Left renal cortex interstitium (tissue), 4 donors: ENCODE data around the gene MPL. TPM values are rescaled to one million over a fixed set of nuclear protein-coding genes. Genes with fewer than 3 reads are reported as not detected.
"Not testable (repeated sequence)": the region's sequence is repeated elsewhere in the genome, so short reads cannot be mapped to it uniquely, and the experiment has no call there.

ENCODE experiments used
- DNase-seq, 4 donors: peaks; one replicate each; pipeline ENCODE4 v3.0.0-alpha.2; 2013; ENCODE audit warnings: low read depth in 4 of 4, low spot score in 2 of 4, missing footprints in 1 of 4
- polyA plus RNA-seq, 4 donors: library from polyadenylated mRNA; unstranded; fragments of 120-200 nt; gene quantifications; one replicate each; pipeline ENCODE4 v1.2.1, GENCODE V29; 2013; ENCODE audit not compliant: insufficient read length in 4 of 4

The MPL gene
- polyA plus RNA-seq, 4 donors: 0.30 to 1.5 (median 1.0) TPM

DNA sequence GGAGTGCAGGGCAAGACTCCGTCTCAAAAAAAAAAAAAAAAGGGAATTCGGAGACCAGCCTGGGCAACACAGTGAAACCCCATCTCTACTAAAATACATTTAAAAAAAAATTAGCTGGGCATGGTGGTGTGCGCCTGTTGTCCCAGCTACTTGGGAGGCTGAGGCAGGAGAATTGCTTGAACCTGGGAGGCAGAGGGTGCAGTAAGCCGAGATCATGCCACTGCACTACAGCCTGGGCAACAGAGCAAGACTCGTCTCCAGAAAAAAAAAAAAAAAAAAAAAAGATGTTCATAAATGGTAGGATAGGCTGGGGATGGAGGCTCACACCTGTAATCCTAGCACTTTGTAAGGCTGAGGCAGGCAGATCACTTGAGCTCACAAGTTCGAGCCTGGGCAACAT is 32.2 kb downstream of the MPL start:
- DNase-seq: not testable (repeated sequence)

DNA sequence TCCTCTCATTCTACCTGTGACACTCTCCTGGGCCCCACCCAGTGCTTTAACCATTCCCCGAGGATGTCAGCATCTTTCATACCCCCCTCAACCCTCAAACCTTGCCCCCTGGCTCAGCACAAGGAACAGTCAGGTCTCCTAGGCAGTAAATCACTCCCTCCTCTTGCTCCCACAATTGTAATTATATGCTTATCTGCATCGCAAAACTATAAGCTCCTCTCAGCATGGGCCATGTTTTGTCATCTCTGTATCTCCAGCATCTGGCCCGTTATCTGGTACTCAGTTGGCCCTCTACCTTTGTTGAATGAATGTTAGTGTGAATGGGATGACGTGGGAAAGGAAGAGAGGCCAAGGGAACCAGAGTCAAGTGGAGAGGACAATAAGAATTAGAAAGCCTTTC is 32.9 kb downstream of the MPL start:
- no peak for DNase-seq

DNA sequence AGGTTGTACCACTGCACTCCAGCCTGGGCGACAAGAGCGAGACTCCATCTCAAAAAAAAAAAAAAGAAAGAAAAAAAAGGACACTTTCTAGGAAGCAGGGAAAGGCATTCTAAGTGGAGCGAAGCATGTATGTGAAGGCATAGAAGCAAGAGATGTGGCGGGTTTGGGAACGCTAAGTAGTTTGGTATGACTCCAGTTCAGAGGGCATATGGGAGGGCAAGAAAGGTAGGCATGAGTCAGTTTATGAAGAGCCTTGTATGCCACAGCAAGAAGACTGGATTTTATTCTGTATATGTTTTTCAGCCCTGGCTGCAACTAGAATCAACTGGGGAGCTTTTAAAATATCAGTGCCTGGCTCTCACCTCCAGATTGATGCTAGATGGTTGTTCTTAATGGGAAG is 34.6 kb downstream of the MPL start:
- DNase-seq: no peak

DNA sequence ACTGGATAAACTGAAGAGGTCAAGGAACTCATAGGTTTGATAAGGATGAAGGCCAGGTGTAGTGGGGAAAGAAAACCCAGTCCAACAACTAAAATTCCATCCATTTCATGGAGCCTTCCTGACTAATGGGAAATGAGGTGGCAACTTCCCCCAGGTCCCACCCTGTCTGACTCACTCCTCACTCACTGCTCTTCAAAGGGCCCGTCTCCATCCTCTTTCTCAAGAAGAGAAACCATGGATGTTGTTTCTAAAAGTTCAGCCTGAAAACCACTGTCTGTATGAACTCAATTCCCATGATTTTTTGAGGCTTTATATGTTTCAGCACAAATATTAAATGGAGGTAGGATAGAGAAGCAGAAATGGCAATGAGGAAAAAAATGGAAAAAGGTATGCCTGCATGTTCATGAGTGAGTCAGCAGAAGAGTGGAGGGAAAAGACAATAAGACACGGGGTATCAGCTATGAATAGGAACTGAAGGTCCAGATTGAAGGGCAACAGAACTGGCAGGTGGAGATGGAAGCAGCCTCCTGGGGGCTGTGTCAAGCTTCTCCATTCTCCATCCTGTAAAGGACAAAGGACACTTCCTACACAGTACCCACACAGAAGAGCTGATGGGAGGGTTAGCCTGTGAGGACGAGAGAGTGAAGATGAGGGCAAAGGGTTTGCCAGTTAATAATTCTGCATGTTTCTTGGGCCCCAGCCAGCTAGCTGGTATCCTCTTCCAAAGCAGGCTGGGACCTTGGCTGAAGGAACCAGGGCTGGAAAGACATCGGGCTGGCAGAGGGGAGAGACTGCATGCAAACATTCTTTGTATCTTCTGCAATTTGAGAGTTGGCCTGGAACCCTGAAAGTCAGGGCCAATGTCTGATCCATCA is 35.7 kb downstream of the MPL start:
- DNase-seq: no peak

DNA sequence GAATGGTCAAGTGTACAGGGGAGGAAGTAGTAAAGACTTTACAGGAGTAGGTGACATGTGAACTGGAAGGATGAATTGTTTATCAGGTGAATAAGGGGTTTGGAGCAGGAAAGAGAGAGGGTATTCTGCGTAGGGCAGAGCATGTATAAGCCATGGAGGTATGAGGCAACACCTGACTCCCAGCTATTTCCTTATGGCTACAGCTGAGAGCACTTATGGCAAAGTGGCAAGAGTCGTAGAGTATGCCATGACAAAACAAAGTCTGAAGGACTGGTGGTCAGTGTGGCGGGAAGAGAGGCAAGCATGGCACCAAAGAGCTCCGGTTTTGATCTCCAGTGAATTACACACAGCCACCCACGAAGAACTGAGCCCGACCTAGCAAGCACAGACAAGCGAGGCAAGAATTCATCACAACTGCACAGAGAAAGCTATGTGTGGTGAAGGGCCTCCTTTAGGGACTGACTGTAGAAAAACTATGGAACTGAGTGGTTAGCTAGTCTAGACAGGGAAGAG is 39.2 kb downstream of the MPL start:
- no peak for DNase-seq

DNA sequence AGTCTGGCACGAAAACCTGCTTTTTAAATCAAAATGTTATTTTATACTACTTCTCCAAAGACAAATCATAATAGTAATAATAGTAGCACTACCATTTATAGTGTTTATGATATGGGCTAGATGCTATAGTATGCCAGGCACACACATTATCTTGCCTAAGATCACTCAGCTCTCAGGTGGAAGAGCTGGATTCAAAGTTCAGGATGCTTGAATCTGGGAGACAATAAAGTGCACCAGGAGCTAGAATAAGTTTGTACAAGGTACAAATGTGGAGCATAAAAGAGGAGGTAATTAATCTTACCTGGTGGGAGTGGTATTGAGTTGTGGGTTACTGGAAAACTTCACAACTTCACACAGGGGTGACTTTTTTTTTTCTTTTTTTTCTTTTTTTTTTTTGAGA is 40.2 kb downstream of the MPL start:
- DNase-seq: no peak

- DNase-seq: no peak
These were observed 41.9 kb downstream of the MPL start for GRCh38 chr1:43379476-43379875.

DNA sequence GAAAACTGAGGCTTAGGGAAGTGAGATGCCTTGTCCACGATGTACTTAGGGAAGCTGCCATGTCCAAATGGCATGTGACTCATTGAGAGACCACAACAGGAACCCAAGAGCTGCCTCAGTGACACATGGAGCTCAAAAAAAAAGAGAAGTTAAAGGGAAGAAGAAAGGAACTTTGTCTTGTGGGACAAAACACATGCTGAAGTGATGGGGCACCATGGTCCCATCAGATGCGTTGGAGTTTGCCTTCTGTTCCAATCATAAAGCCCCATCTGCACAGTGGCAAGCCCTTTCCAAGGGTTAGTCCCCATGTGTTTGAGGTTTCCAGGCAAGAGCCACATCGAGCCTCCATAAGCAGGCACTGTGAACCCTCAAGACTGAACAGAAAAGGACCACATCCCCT is 44.0 kb downstream of the MPL start:
- no peak for DNase-seq

DNA sequence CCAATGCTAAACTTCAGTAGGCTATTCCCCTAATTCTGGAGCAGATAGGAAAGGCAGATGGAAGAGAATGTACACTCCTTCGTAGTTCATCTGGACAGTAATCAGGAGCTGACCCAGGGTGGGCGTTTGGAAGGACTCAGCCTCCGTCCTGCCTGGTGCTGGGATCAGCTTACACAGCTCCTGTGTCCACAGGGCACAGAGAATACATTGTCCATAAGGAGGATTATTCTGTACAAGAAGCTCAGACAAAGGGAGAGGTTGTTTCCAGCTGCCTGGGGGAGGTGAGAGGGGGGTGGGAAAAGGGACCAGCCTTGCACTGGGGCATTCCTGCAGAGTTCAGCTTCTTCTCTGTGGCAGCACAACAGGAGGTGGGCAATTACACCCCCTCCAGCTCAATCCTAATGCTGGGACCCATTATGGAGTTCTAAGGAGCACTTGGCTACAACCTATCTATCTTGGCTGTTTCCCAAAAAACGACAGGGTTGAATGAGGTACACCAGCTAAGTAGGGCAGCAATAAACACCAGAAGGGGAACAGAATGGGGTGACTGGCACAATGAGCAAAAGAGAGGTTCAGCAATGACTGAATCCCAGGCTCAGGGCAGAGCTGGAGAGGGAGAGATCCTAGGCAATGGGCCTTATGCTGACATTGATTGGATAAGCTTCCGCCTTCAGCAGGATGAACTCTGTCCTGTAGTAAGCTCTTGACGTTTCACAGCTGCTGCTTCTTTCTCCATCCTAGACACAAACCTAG is 44.6 kb downstream of the MPL start:
- no peak for DNase-seq

DNA sequence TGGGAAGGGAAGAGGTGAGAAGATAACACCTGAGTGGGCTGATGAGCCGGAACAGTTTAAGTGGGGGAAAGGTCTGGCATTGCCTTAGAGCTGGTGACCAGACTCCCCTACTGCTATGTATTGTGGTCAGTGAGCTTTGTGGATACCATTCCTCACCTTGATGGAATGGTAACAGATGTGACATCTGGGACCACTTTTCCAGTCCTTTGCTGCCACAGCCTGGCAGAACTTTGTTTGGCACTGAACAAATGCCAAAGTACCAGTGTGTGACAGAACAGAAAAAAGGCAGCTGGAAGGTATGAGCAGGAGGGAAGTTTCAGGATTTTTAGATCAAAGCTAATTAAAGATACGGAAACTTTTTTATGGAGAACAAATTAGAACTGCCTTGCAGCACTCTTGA is 45.8 kb downstream of the MPL start:
- DNase-seq: no peak

DNA sequence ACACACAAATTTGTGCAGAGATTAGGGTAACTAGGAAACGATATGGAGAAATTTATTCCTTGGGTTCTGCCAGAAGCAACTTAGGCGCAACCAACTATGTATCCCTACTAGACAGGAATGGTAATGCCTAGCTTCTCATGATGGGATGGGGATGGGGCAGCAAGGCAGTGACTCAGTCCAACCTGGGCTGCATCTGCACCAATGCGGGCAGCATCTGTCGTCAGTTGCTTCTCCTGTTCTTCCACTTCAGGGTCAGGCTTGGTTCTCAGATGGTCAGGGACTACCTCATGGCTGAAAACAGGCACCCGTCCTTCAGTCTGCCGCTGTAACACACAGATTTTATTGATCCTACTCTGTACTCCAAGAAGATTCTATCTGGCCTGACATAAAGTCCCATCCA is 49.1 kb downstream of the MPL start:
- DNase-seq: no peak

GRCh38 chr1:43387976-43388599 is 50.5 kb downstream of the MPL start:
- no peak for DNase-seq

DNA sequence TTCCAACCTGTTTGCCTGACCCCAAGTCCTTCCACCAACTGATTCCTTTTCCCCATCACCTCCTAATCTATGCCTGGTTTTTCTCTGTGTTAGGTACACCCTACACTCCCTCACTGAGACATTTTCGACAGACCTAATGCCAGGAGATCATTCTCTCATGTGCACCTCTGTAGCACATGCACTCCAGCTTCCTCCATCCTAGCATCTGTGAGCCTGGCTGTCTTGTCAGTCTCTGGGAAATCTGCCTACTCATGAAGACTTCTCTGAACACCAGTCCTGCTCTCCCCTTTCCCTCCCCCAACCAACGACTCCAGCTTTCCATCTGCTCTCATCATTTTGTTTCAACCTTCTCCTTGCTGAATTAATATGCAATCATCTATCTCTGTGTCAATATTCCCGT is 51.0 kb downstream of the MPL start:
- no peak for DNase-seq

- peak; percentile 89 to 95 (median 92) for DNase-seq
These were observed 52.0 kb downstream of the MPL start, which contains the start of the genes MED8 and SZT2 for GRCh38 chr1:43389326-43390313. MED8 (minus strand) TSS chr1:43389800; CDS start chr1:43389764, 36 bp downstream. SZT2 (plus strand) TSS chr1:43389899; CDS start chr1:43389969, 70 bp downstream.

DNA sequence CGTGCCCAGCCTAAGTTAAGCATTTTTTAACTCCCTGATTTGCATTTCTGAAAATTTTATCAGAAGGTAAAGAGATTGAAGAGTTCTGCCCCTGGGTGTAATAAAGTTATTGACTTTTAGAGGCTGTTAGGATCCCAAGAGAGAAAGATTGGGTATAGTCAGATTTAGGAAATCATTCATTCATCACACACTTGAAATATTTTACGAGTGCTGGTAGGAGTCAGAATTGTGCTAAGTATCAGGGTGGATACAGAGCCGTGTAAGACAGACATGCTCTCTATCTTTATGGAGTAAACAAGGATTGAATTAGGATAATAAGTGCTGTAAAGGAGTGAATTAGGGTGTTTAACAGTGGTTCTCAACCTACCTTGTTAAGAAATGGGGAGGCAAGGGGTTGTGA is 55.1 kb downstream of the MPL start:
- no peak for DNase-seq

- DNase-seq: no peak
These were observed 57.9 kb downstream of the MPL start for GRCh38 chr1:43395523-43395922.

DNA sequence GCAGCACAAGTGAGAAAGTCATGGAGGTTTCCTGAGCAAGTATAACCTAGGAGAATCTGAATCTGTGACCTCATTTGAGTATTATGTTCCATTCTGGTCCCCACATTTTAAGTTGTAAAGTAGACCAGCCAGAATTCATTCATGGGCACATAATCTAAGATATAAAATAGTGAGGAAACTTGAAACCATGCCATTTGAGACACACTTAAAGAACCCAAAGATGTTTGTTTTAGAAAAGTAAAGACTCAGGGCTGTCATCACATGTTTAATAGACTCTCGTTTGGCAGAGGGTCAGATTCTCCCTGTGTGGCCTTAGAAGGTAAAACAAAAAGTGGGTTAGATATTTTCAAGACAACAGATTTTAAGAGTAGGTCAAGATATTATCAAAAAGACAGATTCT is 58.4 kb downstream of the MPL start:
- no peak for DNase-seq

GRCh38 chr1:43398227-43398626 is 60.6 kb downstream of the MPL start:
- DNase-seq: no peak

DNA sequence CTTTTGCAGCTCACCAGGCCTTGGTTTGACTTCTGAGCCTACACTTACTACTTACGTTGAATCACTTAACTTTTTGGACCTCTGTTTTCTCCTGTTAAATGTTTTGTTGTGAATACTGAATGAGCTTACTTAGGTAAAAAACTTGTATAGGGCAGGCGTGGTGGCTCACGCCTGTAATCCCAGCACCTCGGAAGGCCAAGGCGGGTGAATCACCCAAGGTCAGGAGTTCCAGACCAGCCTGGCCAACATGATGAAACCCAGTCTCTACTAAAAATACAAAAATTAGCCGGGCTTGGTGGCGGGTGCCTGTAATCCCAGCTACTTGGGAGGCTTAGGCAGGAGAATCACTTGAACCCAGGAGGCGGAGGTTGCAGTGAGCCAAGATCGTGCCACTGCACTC is 62.8 kb downstream of the MPL start:
- DNase-seq: not testable (repeated sequence)
